IMR-90 (cell line): ENCODE data around the gene PPP1R14C. TPM values are rescaled to one million over a fixed set of nuclear protein-coding genes. Genes with fewer than 3 reads are reported as not detected.

Source experiments
- ATAC-seq: fragments of 200-7000 bp; cut with Tn5 transposase; 2 replicates; pipeline ENCODE4 v1.9.1; 2020; ENCODE audit warnings: low read depth, mild to moderate bottlenecking, moderate library complexity
- BruUV-seq: library from RNA; stranded (reverse); fragments of 400-500 nt; replicated peaks from 2 replicates; lab custom pipeline; 2021; lab: Mats Ljungman, UMichigan
- CTCF ChIA-PET: fragments of 300-600 bp; formaldehyde crosslinking; extraction: SDS; loops from one replicate; lab custom pipeline; 2021; ENCODE audit warnings: antibody characterized with exemption; lab: Yijun Ruan, JAX
- POLR2A ChIA-PET: fragments of 300-600 bp; sonication (Branson Sonifier 250); formaldehyde crosslinking; loops from one replicate; lab custom pipeline; 2022; ENCODE audit warnings: antibody characterized with exemption; ENCODE audit not compliant: unreplicated experiment; lab: Charles Lee
- DNase-seq: peaks from one replicate; pipeline ENCODE4 v3.0.0; 2013
- H2AFZ ChIP-seq: replicated peaks from 2 replicates; pipeline ENCODE3; 2013; ENCODE audit warnings: low read length, mild to moderate bottlenecking; ENCODE audit not compliant: poor library complexity
- H2AK5ac ChIP-seq: 2 replicates; pipeline ENCODE4 v1.6.1; 2013; ENCODE audit warnings: low read depth, low read length, inconsistent platforms
- H2AK9ac ChIP-seq: replicated peaks from 2 replicates; pipeline ENCODE3; 2013; ENCODE audit warnings: mild to moderate bottlenecking, low read depth, low read length, moderate library complexity; ENCODE audit not compliant: poor library complexity
- H2BK120ac ChIP-seq: 2 replicates; pipeline ENCODE4 v1.6.1; 2013; ENCODE audit warnings: low read depth, low read length, inconsistent platforms
- H2BK15ac ChIP-seq: 3 replicates; pipeline ENCODE4 v1.6.1; 2013; ENCODE audit warnings: low read depth, low read length, inconsistent platforms
- H2BK20ac ChIP-seq: 2 replicates; pipeline ENCODE4 v1.6.1; 2013; ENCODE audit warnings: low read depth, mild to moderate bottlenecking, inconsistent platforms, low read length, moderate library complexity
- H2BK5ac ChIP-seq: 2 replicates; pipeline ENCODE4 v1.6.1; 2013; ENCODE audit warnings: mild to moderate bottlenecking, low read depth, low read length, inconsistent platforms; ENCODE audit not compliant: poor library complexity, severe bottlenecking
- H3K14ac ChIP-seq: replicated peaks from 2 replicates; pipeline ENCODE4 v1.6.1; 2013; ENCODE audit warnings: low read depth, low read length, inconsistent platforms
- H3K18ac ChIP-seq: 2 replicates; pipeline ENCODE4 v1.6.1; 2013; ENCODE audit warnings: low read depth, low read length, control low read depth
- H3K23ac ChIP-seq: 2 replicates; pipeline ENCODE4 v1.6.1; 2013; ENCODE audit warnings: low read depth, low read length, inconsistent platforms
- H3K27ac ChIP-seq: 2 replicates; pipeline ENCODE4 v1.5.1; 2013; ENCODE audit warnings: mild to moderate bottlenecking, control low read depth, low read length; ENCODE audit not compliant: insufficient read depth
- H3K27me3 ChIP-seq: 2 replicates; pipeline ENCODE4 v1.6.1; 2013; ENCODE audit warnings: low read length; ENCODE audit not compliant: control insufficient read depth, insufficient read depth
- H3K36me3 ChIP-seq: 2 replicates; pipeline ENCODE4 v1.6.1; 2013; ENCODE audit warnings: low read length, mixed read lengths; ENCODE audit not compliant: control insufficient read depth, insufficient read depth
- H3K4ac ChIP-seq: 2 replicates; pipeline ENCODE4 v1.6.1; 2013; ENCODE audit warnings: low read depth, low read length, inconsistent platforms
- H3K4me1 ChIP-seq: 2 replicates; pipeline ENCODE4 v1.6.1; 2013; ENCODE audit warnings: low read length, mixed read lengths; ENCODE audit not compliant: control insufficient read depth, insufficient read depth
- H3K4me2 ChIP-seq: 2 replicates; pipeline ENCODE4 v1.6.1; 2013; ENCODE audit warnings: low read depth, mild to moderate bottlenecking, control low read depth, low read length, moderate library complexity
- H3K4me3 ChIP-seq: 2 replicates; pipeline ENCODE4 v1.5.1; 2013; ENCODE audit warnings: low read depth, mild to moderate bottlenecking, control low read depth, low read length, moderate library complexity; ENCODE audit not compliant: insufficient read depth
- H3K56ac ChIP-seq: 2 replicates; pipeline ENCODE4 v1.6.1; 2013; ENCODE audit warnings: low read length, inconsistent platforms; ENCODE audit not compliant: insufficient read depth; ENCODE audit errors: extremely low read depth
- H3K79me1 ChIP-seq, 2 experiments: 2 replicates each; pipeline ENCODE4 v1.6.1; 2013; ENCODE audit warnings: low read length in 2 of 2, inconsistent platforms in 1 of 2, low read depth in 1 of 2
- H3K9ac ChIP-seq: 2 replicates; pipeline ENCODE4 v1.6.1; 2013; ENCODE audit warnings: low read depth, low read length, control low read depth
- H3K9me1 ChIP-seq: 2 replicates; pipeline ENCODE4 v1.6.1; 2013; ENCODE audit warnings: low read length, inconsistent platforms; ENCODE audit not compliant: insufficient read depth
- H3K9me3 ChIP-seq: 2 replicates; pipeline ENCODE4 v1.6.1; 2013; ENCODE audit warnings: low read length; ENCODE audit not compliant: control insufficient read depth, insufficient read depth
- H4K20me1 ChIP-seq: 2 replicates; pipeline ENCODE4 v1.6.1; 2013; ENCODE audit warnings: low read length, inconsistent platforms; ENCODE audit not compliant: insufficient read depth
- H4K5ac ChIP-seq: 2 replicates; pipeline ENCODE4 v1.6.1; 2013; ENCODE audit warnings: mild to moderate bottlenecking, low read depth, low read length, control low read depth
- H4K8ac ChIP-seq, 2 experiments: 2 replicates each; pipeline ENCODE4 v1.6.1; 2013; ENCODE audit warnings: low read depth in 2 of 2, low read length in 2 of 2, control low read depth in 1 of 2, inconsistent platforms in 1 of 2
- H4K91ac ChIP-seq: 2 replicates; pipeline ENCODE4 v1.6.1; 2013; ENCODE audit warnings: low read depth, low read length, inconsistent platforms; ENCODE audit not compliant: insufficient read depth
- BHLHE40 ChIP-seq: fragments of 150-350 bp; IDR thresholded peaks from 2 replicates; pipeline ENCODE4 v1.6.1; 2016; ENCODE audit warnings: mild to moderate bottlenecking, low read depth, low read length
- CEBPB ChIP-seq: IDR thresholded peaks from 2 replicates; pipeline ENCODE4 v1.6.1; 2012; ENCODE audit warnings: low read depth, low read length, improper control_type of control experiment
- FOS ChIP-seq: fragments of 150-350 bp; IDR thresholded peaks from 2 replicates; pipeline ENCODE4 v1.6.1; 2016; ENCODE audit warnings: low read depth, low read length
- RFX5 ChIP-seq: IDR thresholded peaks from 2 replicates; pipeline ENCODE4 v1.8.0; 2012; ENCODE audit warnings: low read depth, mild to moderate bottlenecking, low read length, moderate library complexity
- WGBS, 2 experiments: methylation state at CpG; one replicate each; pipeline versions ENCODE4 v1.1.5 to v1.1.7; 2013; ENCODE audit warnings: missing lambda C conversion rate in 2 of 2; ENCODE audit not compliant: insufficient read length in 1 of 2; ENCODE audit errors: extremely low coverage in 2 of 2; 5-methylcytosine and 5-hydroxymethylcytosine counted together
- dilution Hi-C: fragments of 300-500 bp; cut with HindIII; formaldehyde crosslinking; loops from one replicate; pipeline ENCODE4 v1.14.3; 2018; ENCODE audit warnings: low sequenced_read_pairs; ENCODE audit not compliant: unreplicated experiment
- in situ Hi-C: fragments of 300-500 bp; cut with MboI; formaldehyde crosslinking; loops from 3 replicates; pipeline ENCODE4 v1.14.3; 2019; ENCODE audit warnings: low sequenced_read_pairs, inconsistent platforms, mixed read lengths
- intact Hi-C: fragments of 100-400 bp; cut with micrococcal nuclease; formaldehyde crosslinking; loops from 2 replicates; pipeline ENCODE4 v1.10.0; 2022
- polyA plus RNA-seq, 3 experiments: library from polyadenylated mRNA; depleted of rRNA; stranded (reverse); fragments of >200 nt; gene quantifications; 2 replicates each; pipeline ENCODE4 v1.2.3, GENCODE V29; 2012; ENCODE audit warnings: low replicate concordance in 1 of 3
- total RNA-seq: library from RNA; depleted of rRNA; stranded (reverse); fragments of >200 nt; gene quantifications from 2 replicates; pipeline ENCODE4 v1.2.3, GENCODE V29; 2012
- TF ChIP-seq, protein P1 (sequence below): fragments of 150-350 bp; IDR thresholded peaks from 2 replicates; pipeline ENCODE4 v1.6.1; 2016; ENCODE audit warnings: low read depth, mild to moderate bottlenecking, low read length, moderate library complexity, borderline replicate concordance

PPP1R14C gene
- total and polyA plus RNA-seq, 2 of the 4 experiments (the other 2 are of a cell fraction), result not detected

DNA sequence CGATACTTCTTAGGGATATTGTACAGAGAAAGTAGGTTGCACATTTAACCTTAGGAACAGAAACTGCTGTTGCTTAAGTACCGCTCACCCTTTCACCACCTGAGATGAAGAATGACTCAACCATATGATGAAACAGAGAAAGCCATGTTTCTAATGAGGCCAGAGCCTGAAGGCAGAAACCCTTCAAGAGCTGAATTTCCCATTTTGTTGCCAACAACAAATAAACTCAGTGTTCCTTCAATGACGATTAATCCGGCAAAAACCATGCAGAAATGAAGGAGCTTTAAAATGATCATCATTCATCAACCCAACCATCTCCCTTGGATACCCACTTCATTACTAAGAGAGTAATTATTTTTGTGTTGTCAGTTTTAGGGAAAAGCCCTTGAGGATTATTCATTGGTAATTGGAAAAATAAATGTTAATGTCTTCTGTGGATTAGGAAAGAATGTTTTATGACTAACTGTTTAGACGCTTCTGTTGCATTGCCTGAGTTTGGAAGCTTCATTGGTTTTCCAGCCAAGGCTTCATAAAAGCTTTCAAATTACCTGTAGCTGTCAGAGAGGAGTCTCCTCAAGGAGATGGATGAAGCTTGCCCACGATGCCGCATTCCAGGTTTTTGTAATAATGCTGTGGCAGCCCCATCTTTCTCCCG is 113.9 kb downstream of the PPP1R14C start:
- BruUV-seq, result no TSS peak
- no peaks in the 10 kb centered on the region for H3K36me3 ChIP-seq
- H3K4me2 ChIP-seq, result no peak overlapping the region
- H2BK20ac ChIP-seq, result no peak overlapping the region
- no peaks in the 10 kb centered on the region for H3K9me1 ChIP-seq
- TF ChIP-seq RFX5, result no peak
- TF ChIP-seq, protein P1, sequence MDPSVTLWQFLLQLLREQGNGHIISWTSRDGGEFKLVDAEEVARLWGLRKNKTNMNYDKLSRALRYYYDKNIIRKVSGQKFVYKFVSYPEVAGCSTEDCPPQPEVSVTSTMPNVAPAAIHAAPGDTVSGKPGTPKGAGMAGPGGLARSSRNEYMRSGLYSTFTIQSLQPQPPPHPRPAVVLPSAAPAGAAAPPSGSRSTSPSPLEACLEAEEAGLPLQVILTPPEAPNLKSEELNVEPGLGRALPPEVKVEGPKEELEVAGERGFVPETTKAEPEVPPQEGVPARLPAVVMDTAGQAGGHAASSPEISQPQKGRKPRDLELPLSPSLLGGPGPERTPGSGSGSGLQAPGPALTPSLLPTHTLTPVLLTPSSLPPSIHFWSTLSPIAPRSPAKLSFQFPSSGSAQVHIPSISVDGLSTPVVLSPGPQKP, result no peak
- TF ChIP-seq BHLHE40, result no peak
- peak; percentile 80 for TF ChIP-seq CEBPB
- 0 out of 2 replicates have a peak, but pooled peaks have one; percentile 5 for TF ChIP-seq FOS
- ChIA-PET CTCF (no interaction called here), POLR2A (no interaction called here)
- in situ Hi-C loops, result no loop called here
- peaks cover 5% of the 10 kb centered on the region for H3K4me1 ChIP-seq
- H2AFZ ChIP-seq, result no peak overlapping the region
- no peak overlapping the region for H3K56ac ChIP-seq
- H2BK120ac ChIP-seq, result no peak overlapping the region
- H2BK15ac ChIP-seq, result no peak overlapping the region
- DNase-seq (peak; percentile 73), ATAC-seq (no peak; the same call in 1 of the 2 replicates)
- H4K5ac ChIP-seq, result no peak overlapping the region
- no peak overlapping the region for H3K9ac ChIP-seq
- H2AK5ac ChIP-seq, result no peak overlapping the region
- H4K91ac ChIP-seq, result no peak overlapping the region
- H4K8ac ChIP-seq, result no peak overlapping the region
- H3K4ac ChIP-seq, result no peak overlapping the region
- H3K79me1 ChIP-seq, result no peaks in the 10 kb centered on the region
- H3K27ac ChIP-seq, result no peak overlapping the region
- no peaks in the 10 kb centered on the region for H4K20me1 ChIP-seq
- no peak overlapping the region for H2BK5ac ChIP-seq
- no peak overlapping the region for H3K4me3 ChIP-seq
- dilution Hi-C loops, result no loop called here
- no peaks in the 10 kb centered on the region; the same call in none of the 2 replicates for H3K27me3 ChIP-seq
- intact Hi-C loops, result no loop called here
- no peak overlapping the region for H2AK9ac ChIP-seq
- no peak overlapping the region for H3K14ac ChIP-seq
- no CpG with 5 or more reads among the region's 8 CpGs for WGBS, 2 experiments
- no peaks in the 10 kb centered on the region for H3K9me3 ChIP-seq
- no peak overlapping the region for H3K18ac ChIP-seq
- H3K23ac ChIP-seq, result no peak overlapping the region
